Right ventricle myocardium inferior (tissue), 1 donor: ENCODE results near the gene TREH. TPM values are rescaled to one million over a fixed set of nuclear protein-coding genes. Genes with fewer than 3 reads are reported as not detected.

Source experiments
- ATAC-seq: fragments of 200-7000 bp; cut with Tn5 transposase; one replicate; pipeline ENCODE4 v1.9.1; 2020; ENCODE audit warnings: mild to moderate bottlenecking, moderate library complexity
- DNase-seq: peaks from one replicate; pipeline ENCODE4 v3.0.0; 2021; ENCODE audit errors: missing footprints
- intact Hi-C: fragments of 100-400 bp; cut with DNase I; formaldehyde crosslinking; loops from one replicate; pipeline ENCODE4 v1.11.0; 2022
- total RNA-seq: library from RNA; stranded (reverse); fragmentation: NEBNext Ultra II Directional; extraction: Animal tissue kit (Norgen Biotek cat#: 25700); gene quantifications from one replicate; pipeline ENCODE4 v1.2.1, GENCODE V29; 2021
- donor health status: DM: no; HTN: yes; CAD: no; lungs with severe emphysema.

Gene TREH
- total RNA-seq, 1 donor from 2014 or later: not detected

GRCh38 chr11:118674082-118674435 is 5.4 kb downstream of the TREH start:
- no peak for ATAC-seq
- intact Hi-C loops: no loop called here
- no peak for DNase-seq

DNA sequence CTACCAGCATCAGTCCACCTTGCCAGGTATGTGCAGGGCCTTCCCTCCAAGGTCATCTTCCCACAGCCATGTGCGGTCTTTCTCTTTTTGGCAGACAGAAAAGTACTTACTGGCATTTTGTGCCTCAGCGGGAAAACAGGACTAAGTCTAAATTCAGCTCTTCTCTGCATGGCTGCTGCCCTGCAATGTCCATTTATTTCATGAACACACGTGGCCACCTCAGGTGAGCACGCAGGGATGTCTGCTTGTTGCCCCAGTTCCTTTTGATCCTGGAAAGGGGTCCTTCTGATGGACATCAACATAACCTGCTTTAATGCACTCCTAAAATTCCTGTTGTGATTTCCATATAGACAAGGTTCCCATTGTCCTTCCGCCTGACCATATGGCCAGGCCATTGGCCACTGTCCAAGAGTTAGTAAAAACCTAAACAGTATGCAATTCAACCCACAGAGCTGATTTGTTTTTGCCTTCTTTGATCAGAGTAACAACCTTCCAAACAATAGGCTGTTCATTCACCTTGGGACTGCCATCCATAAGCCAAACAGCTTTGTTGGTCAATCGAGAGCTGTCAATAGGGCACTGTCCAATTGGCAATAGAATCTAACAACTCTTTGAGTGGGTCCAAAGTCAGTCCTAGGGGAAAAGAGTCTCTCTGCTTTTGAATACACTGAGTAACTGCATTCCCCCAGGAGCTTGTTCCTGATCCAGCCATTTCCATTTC is 5.9 kb downstream of the TREH start:
- ATAC-seq (no peak), DNase-seq (no peak)
- intact Hi-C loops: no loop called here

DNA sequence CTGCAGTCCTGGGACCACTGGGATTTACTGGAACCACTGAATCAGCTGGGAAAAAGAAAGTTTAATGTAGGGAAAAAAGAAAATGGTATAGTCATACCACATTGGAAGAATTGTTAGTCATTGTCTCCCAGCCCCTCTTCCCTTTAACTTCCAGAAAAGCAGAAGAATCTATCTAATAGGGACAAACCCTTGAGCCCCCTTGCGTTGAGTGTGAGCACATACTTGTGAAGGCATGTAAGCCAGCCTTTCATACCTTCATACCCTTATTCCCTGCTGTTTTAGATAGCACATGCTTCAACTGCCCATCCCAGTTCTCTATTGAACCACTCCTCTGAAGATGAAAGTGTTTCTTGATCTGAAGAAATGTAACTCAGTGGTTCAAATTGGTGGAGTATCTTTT is 6.6 kb downstream of the TREH start:
- DNase-seq (no peak), ATAC-seq (no peak)
- intact Hi-C loops: no loop called here

DNA sequence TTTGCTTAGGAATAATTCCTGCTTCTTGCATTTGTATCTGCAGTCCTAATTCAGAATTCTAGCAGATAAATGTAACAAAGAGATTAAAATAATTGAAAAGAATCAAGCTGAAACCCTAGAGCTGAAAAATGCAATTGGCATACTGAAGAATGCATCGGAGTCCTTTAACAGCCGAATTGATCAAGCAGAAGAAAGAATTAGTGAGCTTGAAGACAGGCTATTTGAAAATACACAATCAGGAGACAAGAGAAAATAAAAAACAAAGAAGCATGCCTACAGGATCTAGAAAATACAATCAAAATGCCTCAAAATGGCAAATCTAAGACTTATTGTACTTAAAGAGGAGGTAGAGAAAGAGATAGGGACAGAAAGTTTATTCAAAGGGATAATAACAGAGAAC is 8.2 kb downstream of the TREH start:
- intact Hi-C loops: no loop called here
- ATAC-seq (no peak), DNase-seq (no peak)

- ATAC-seq: no peak
- intact Hi-C loops: no loop called here
- DNase-seq: no peak
These were observed 9.4 kb downstream of the TREH start for GRCh38 chr11:118670063-118670462.

DNA sequence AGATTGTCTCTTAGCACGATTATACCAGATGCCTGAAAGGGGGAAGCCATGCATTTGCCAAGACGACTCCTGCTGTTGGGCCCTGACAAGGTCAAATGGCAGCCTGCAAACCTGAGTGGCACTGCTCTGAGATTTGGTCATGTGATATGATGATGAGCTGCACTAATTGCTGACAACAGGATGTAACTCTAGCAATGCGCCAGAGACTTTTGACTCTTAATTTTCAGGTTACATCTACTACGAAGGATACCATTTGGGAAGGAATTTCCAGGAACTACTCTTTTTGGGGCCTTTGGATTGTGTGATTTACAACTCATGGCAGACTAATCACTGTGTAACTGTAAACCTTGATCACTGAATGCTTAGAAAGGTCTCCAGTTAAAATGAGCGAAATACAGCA is 13.1 kb downstream of the TREH start:
- intact Hi-C loops: no loop called here
- ATAC-seq (no peak), DNase-seq (no peak)

- no peak for DNase-seq
- ATAC-seq: no peak
- intact Hi-C loops: no loop called here
These were observed 15.5 kb downstream of the TREH start for GRCh38 chr11:118663902-118664301.

DNA sequence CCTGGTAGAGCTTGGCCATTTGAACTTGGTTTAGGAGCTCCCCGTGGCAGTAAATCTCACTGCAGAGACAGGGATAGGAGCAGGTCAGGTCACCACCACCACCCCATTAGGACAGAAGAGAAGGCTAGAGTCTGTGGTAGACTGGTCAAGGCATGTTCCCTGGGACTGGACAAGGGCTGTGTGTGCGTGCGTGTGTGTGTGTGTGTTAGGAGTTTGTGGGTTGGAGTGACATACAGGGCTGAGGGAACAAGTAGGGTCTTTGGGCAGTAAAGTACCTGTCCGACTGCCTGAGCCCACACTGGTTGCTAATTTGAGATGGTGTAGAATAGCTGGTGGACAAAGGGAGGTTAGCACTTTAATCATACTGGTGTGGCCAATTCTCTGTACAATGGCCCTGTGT is 16.1 kb downstream of the TREH start:
- DNase-seq (no peak), ATAC-seq (no peak)
- intact Hi-C loops: no loop called here

DNA sequence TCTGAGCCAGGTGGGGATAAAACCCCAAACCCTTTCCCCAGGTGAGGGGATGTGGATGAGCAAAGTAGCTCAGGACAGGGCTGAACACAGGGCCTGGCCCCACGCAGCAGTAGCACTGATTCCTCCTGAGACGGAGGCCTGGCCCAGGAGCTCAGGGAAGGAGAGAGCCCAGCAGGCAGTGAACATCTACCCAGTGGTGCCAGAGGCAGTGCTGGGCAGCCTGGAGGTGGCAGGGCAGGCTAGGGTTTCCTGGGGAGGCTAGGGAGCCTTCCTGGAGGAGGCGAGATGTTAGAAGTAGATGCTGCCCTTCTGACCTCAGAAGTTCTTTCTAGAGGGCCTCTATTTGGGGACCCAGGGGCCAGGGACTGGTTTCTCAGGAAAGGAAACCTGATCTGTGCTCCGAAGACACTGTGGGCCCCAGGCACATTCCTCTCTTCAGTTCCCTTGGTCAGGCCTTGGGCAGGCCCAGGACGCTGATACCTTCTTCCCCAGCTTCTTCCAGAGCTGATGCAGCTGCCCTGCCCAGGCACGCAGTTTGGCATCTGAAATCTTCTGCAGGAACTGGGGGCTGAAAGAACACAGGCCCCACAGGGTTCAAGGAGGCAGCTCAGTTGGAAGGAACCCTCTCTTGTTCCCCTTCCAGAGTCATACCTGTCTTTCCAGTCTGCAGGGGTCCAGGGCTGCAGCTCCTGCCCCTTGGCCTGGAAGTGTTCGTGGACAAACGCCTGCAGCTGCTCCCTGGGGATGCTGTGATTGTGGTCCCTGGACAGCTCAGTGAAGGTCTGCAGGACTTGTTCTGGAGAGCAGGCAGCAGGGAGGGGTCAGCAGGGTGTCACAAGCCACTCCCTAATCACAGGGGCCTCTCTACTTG is 16.8 kb downstream of the TREH start:
- DNase-seq (no peak), ATAC-seq (no peak)
- intact Hi-C loops: no loop called here

DNA sequence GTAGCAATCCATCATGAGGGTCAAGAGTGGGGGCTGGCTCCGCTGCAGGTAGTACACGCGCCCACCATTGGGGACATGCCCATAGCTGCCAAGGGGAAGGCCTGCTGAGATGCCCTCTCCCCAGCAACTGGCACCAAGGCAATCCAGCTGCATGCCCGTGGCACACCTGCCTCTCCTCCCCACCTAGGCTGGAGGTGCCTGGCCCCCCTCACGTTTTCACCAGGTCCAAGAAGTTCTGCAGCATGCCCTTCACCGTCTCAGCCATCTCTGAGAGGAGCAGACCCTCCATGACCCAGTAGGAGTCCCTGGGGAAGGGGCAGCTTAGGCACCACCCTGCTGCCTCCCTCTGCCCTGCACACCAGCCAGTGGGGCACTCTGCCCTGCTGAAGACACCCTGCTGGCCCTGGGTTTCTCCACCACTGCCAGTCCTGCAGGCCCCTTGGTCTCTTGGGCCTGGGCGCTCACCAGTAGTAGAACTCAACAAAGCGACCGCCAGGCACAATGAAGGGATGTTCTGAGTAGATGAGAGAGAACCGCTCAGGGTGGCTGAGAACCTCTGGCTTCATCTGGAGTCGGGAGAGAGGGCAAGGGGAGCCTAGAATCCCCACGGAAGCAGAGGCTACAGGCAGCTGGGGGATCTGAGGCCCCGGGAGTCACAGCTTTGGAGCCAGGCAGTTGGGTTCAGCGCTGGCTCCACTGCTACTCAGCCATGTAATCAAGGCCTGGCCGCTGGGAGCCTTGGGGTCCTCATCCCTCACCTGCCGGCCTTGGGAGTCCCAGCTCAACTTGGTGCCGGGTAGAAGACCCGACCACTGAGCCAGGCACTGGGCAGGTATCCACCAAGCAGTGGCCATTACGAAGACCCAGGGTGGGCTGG is 17.8 kb downstream of the TREH start:
- ATAC-seq (no peak), DNase-seq (no peak)
- intact Hi-C loops: no loop called here

DNA sequence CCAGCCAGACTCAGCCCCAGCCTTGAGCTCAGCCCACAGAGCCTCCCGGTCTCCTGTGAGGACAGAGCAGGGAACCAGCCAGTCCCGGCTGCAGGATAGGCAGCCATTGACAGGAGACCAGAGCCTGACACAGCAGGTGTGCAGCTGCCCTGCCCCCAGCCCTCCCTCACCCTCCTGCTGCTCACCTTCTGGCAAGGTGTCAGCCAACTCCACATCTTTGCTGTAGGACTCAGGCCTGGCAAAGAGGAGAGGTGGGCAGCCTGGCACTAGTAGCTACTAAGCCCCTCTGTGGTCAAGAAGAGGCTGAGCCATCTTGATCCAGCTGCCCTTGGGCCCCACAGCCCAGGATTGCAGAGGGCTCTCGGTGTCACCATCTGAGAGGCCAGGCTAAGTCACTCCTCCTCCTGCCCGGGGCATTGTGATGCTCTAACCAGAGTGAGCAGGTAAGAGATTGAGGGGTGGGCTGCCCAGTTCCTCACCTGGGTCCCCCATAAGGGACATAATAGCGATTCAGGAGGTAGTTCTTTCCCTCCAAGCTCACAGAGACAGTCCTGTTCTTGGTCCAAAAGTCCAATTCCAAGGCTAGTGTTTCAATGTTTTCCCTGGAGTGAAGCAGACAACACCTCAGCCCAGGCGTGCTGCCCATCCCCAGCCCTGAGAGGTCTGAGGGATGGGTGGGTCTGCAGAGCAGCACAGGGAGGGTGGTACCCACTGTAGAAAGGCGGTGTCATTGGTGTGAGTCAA is 18.6 kb downstream of the TREH start:
- intact Hi-C loops: no loop called here
- DNase-seq: no peak
- ATAC-seq: no peak

DNA sequence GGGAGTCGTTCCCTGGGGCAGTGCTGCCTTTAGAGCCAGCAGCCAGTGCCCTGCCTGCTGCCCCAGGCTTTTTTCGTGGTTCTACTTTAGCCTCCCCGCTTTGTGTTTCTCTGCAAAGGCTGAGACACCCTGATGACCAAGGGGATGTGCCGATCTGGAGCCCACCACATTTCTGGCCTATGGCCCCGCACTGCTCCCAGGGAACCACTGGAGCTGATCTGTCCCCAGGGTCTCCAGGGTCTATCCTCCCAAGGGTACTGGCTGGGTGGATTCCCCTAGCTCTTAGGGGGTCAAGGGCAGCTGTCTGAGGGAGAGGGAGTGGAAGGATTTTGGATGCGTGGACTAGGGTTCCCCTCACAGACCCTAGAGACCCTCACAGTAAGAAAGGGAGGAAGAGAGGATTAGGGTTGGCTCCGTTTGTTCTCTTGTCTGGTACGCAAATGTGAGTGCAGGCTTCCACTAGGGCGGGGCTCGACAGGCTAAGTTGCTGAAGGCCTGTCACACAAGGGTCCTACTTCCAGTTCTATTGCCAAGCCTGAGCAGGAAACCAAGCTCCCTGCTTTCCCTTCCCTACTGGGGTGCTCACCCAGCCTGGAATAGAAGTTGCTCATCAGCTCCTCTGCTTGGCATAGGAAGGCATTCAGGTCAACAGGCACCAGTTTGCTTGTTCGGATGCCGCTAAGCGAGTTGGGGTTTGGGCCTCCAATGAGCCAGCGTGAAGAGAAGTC is 19.3 kb downstream of the TREH start:
- no peak for ATAC-seq
- DNase-seq: no peak
- intact Hi-C loops: loop anchor here (2.0 kb wide), 2 partner anchors 49 to 65 kb away; no protein-coding TSS in a partner anchor

GRCh38 chr11:118659314-118659952 is 20.0 kb downstream of the TREH start:
- intact Hi-C loops: loop anchor here (2.0 kb wide), 2 partner anchors 49 to 65 kb away; no protein-coding TSS in a partner anchor
- DNase-seq (peak; percentile 94), ATAC-seq (peak; percentile 75)

DNA sequence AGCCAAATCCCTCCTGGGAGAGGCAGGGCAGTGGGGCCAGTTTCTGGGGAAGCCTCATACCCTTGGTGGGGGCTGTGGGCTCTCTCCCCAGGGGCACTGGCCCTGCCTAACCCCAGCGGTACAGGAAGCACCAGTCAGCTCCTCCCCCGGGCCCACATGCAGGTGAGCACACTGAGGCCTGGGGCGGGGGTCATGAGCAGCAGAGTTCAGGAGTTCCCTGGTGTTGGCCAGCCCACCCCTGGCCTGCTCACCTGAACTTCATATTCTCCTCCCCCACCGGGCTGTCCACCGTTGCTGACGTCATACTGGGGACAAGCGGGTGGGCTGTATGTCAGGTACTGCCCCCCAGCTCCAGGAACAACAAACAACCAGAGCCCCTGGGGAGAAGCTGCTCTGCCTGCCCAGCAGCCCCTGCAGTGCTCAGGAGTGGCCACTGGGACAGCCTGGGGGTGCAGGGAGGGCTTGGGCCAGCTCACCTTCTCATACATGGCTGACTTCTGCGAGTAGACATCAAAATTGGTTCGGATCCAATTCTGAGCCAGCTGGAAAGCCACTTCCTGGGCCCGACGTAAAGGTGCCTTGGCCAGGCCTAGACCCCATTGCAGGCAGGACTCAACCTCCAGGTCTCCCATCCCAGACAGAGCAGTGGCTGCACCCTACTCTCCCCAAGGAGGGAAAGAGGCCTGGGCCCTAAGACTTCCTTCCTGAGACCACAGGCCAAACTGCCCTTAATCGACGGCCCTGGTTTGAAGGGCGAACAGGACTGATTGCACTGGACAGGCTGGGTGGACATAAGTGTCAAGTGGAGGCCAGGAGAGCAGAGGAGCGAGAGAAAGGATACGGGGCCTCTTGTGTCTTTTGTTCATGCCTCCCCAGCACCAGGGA is 20.8 kb downstream of the TREH start:
- intact Hi-C loops: loop anchor here (2.0 kb wide), 2 partner anchors 48 to 64 kb away; no protein-coding TSS in a partner anchor
- peak; percentile 10 for ATAC-seq
- DNase-seq: no peak

DNA sequence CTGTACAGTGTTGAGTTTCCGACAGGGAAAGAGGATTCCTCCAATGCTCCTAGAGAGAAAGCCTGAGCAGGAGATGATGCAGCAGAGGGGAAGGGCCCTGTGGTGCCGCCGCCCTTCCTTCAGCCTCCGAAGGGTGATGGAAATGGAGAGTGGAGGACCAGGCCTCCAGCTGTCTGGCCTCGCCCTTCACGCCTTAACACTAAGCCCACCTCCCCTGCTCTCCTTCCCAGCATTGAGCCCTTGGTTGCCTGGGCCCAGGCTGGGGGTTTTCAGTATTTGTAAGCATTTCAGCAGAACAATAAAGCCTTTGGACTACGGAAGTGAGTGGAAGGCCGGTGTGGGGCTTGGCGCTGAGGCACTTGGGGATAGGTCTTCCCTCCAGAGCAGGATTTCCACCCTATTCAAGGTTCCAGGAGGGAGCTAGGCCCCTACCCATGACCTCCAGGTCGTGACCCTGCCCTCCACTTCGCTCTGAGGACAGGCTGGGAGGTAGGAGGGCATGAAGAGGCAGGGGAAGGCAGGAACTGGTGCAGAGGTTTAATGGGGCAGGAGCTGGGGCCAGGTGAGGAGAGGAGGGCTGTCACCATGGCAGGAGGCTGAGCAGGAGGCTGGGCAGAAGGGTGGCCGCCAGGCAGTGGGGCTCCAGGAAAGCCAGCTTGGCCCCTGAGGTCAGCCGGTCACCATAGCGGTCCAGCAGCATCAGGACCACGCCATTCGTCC is 21.6 kb downstream of the TREH start:
- intact Hi-C loops: loop anchor here (2.0 kb wide), 2 partner anchors 47 to 63 kb away; no protein-coding TSS in a partner anchor
- DNase-seq (no peak), ATAC-seq (no peak)

GRCh38 chr11:118657238-118657637 is 22.2 kb downstream of the TREH start:
- ATAC-seq: no peak
- DNase-seq: no peak

More at GRCh38 chr11:118657238-118657637, 22.2 kb downstream of the TREH start:
- intact Hi-C loops: no loop called here
